HCT116 (cell line): ENCODE measurements around the gene MARVELD1. TPM values are rescaled to one million over a fixed set of nuclear protein-coding genes. Genes with fewer than 3 reads are reported as not detected.
"Not testable (repeated sequence)": the region's sequence is repeated elsewhere in the genome, so short reads cannot be mapped to it uniquely, and the experiment has no call there.

Experiments used
- ATAC-seq: fragments of 200-7000 bp; cut with Tn5 transposase; 2 replicates; pipeline ENCODE4 v1.9.1; 2020; ENCODE audit warnings: mild to moderate bottlenecking, moderate library complexity
- BruUV-seq: library from RNA; stranded (reverse); fragments of 400-500 nt; replicated peaks from 2 replicates; lab custom pipeline; 2021; lab: Mats Ljungman, UMichigan
- CTCF ChIA-PET: fragments of 300-600 bp; sonication (Branson Sonifier 250); formaldehyde crosslinking; loops from one replicate; lab custom pipeline; 2021; ENCODE audit warnings: antibody characterized with exemption; lab: Charles Lee
- POLR2A ChIA-PET: fragments of 300-600, 350-600 bp; sonication (Branson Sonifier 250); formaldehyde crosslinking; loops from one replicate; lab custom pipeline; 2021; ENCODE audit warnings: antibody characterized with exemption; lab: Charles Lee
- RAD21 ChIA-PET, 2 experiments: fragments of 300-600 bp; sonication (Branson Sonifier 250); formaldehyde crosslinking; loops; one replicate each; lab custom pipeline; 2023; ENCODE audit warnings: low total read pairs in 2 of 2; ENCODE audit not compliant: uncharacterized antibody in 2 of 2, unreplicated experiment in 2 of 2, low non-redundant PET in 1 of 2; lab: Charles Lee
- DNase-seq: peaks from one replicate; pipeline ENCODE4 v3.0.0-alpha.2; 2010; ENCODE audit warnings: low read depth, low spot score
- H2AFZ ChIP-seq: fragments of 200-600 bp; shearing (Covaris generic), sonication (generic); 2 replicates; pipeline ENCODE4 v1.6.1; 2017; ENCODE audit warnings: low read depth, mixed run types, mixed read lengths, antibody characterized with exemption, low read length; ENCODE audit not compliant: poor library complexity, severe bottlenecking
- H3K27ac ChIP-seq: 2 replicates; pipeline ENCODE4 v1.5.1; 2012; ENCODE audit warnings: low read depth, low read length
- H3K27me3 ChIP-seq: fragments of 200-600 bp; sonication (generic); 2 replicates; pipeline ENCODE4 v1.6.1; 2016; ENCODE audit warnings: mixed run types, low read length, mixed read lengths; ENCODE audit not compliant: insufficient read depth
- H3K36me3 ChIP-seq, 2 experiments: fragments of 200-500 bp in 1 of 2; fragments of 200-600 bp in 1 of 2; sonication (Bioruptor generic) in 1 of 2; sonication (generic) in 1 of 2; 2 replicates each; pipeline versions ENCODE4 v1.5.1 to v1.6.1; 2014 to 2016; ENCODE audit warnings: low read length in 2 of 2, inconsistent platforms in 1 of 2, mixed read lengths in 1 of 2, mixed run types in 1 of 2; ENCODE audit not compliant: insufficient read depth in 2 of 2, control insufficient read depth in 1 of 2
- H3K4me1 ChIP-seq, 2 experiments: fragments of 200-600 bp in 1 of 2; sonication (generic) in 1 of 2; 2 replicates each; pipeline versions ENCODE4 v1.5.1 to v1.6.1; 2012 to 2017; ENCODE audit warnings: low read length in 2 of 2, inconsistent platforms in 1 of 2, mild to moderate bottlenecking in 1 of 2, mixed read lengths in 1 of 2, mixed run types in 1 of 2, moderate library complexity in 1 of 2; ENCODE audit not compliant: insufficient read depth in 2 of 2, control insufficient read depth in 1 of 2
- H3K4me2 ChIP-seq: fragments of 200-600 bp; sonication (generic); 2 replicates; pipeline ENCODE4 v1.6.1; 2017; ENCODE audit warnings: mixed run types, low read length, mixed read lengths
- H3K4me3 ChIP-seq, 2 experiments: fragments of 200-600 bp in 1 of 2; sonication (generic) in 1 of 2; replicated peaks in 1 of 2; 2 replicates each; pipeline ENCODE4 v1.5.1; 2011 to 2016; ENCODE audit warnings: low read length in 2 of 2, control low read depth in 1 of 2, low read depth in 1 of 2, mild to moderate bottlenecking in 1 of 2, mixed read lengths in 1 of 2, mixed run types in 1 of 2
- H3K79me2 ChIP-seq: fragments of 200-600 bp; sonication (generic); 2 replicates; pipeline ENCODE4 v1.6.1; 2017; ENCODE audit warnings: mild to moderate bottlenecking, mixed run types, low read length, moderate library complexity, mixed read lengths; ENCODE audit not compliant: insufficient read depth
- H3K9ac ChIP-seq: fragments of 200-600 bp; sonication (generic); 2 replicates; pipeline ENCODE4 v1.6.1; 2016; ENCODE audit warnings: low read length, mixed read lengths
- H3K9me2 ChIP-seq: fragments of 200-600 bp; sonication (generic), shearing (Covaris generic); 2 replicates; pipeline ENCODE4 v1.6.1; 2017; ENCODE audit warnings: mixed run types, mild to moderate bottlenecking, moderate library complexity; ENCODE audit not compliant: insufficient read depth
- H3K9me3 ChIP-seq, 2 experiments: fragments of 200-500 bp in 1 of 2; fragments of 200-600 bp in 1 of 2; sonication (Bioruptor generic) in 1 of 2; sonication (generic) in 1 of 2; 2 replicates each; pipeline ENCODE4 v1.6.1; 2014 to 2017; ENCODE audit warnings: low read length in 2 of 2, mixed read lengths in 2 of 2, inconsistent platforms in 1 of 2, low read depth in 1 of 2, mild to moderate bottlenecking in 1 of 2, mixed run types in 1 of 2, moderate library complexity in 1 of 2; ENCODE audit not compliant: control insufficient read depth in 1 of 2, insufficient read depth in 1 of 2
- H4K20me1 ChIP-seq: fragments of 200-600 bp; sonication (generic), shearing (Covaris generic); 2 replicates; pipeline ENCODE4 v1.6.1; 2017; ENCODE audit warnings: mixed run types, mild to moderate bottlenecking, moderate library complexity; ENCODE audit not compliant: insufficient read depth
- CTCF ChIP-seq, 3 experiments: fragments of 200-600 bp in 1 of 3; sonication (generic) in 1 of 3; IDR thresholded peaks in 2 of 3; conservative IDR thresholded peaks in 1 of 3; 2 replicates each; pipeline ENCODE4 v1.5.1; 2012 to 2017; ENCODE audit warnings: low read depth in 2 of 3, low read length in 2 of 3, antibody characterized with exemption in 1 of 3, borderline replicate concordance in 1 of 3, control low read depth in 1 of 3, mild to moderate bottlenecking in 1 of 3, mixed read lengths in 1 of 3, mixed run types in 1 of 3, moderate library complexity in 1 of 3; ENCODE audit not compliant: insufficient read depth in 1 of 3
- EZH2 ChIP-seq: fragments of 200-600 bp; sonication (generic); IDR thresholded peaks from 2 replicates; pipeline ENCODE4 v1.6.1; 2017; ENCODE audit warnings: antibody characterized with exemption, mixed run types
- FOSL1 ChIP-seq: IDR thresholded peaks from 2 replicates; pipeline ENCODE4 v1.6.1; 2012; ENCODE audit warnings: low read depth
- RAD21 ChIP-seq: IDR thresholded peaks from 2 replicates; pipeline ENCODE4 v1.6.1; 2012; ENCODE audit warnings: low read depth, mild to moderate bottlenecking
- SP1 ChIP-seq: IDR thresholded peaks from 2 replicates; pipeline ENCODE4 v1.6.1; 2012; ENCODE audit warnings: low read depth
- intact Hi-C: fragments of 100-400 bp; cut with micrococcal nuclease; formaldehyde crosslinking; loops from 2 replicates; pipeline ENCODE4 v1.10.0; 2022
- total RNA-seq: library from RNA; stranded (reverse); gene quantifications from one replicate; pipeline ENCODE4 v1.2.1, GENCODE V29; 2021; ENCODE audit not compliant: unreplicated experiment

The MARVELD1 gene
- total RNA-seq, 1 experiment from 2014 or later = 36.1 TPM

DNA sequence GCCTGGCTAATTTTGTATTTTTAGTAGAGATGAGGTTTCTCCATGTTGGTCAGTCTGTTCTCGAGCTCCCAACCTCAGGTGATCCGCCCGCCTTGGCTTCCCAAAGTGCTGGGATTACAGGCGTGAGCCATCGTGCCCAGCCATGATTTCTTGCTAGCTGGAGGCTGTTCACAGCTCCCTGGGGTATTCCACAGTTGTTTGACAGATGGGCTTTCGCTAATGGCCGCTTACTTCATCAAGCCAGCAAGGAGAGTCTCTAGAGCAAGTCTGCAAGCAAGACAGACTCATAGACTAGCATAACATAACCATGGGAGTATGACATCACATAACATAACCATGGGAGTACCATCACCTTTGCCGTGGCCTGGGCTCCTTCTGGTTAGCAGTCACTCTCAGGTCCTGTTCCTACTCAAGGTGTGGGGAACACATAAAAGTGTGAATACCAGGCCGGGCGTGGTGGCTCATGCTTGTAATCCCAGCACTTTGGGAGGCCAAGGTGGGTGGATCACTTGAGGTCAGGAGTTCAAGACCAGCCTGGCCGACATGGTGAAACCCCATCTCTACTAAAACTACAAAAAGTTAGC is 15.4 kb upstream of the MARVELD1 start:
- intact Hi-C loops, H3K9me3 ChIP-seq, H3K4me3 ChIP-seq, ATAC-seq, H3K4me2 ChIP-seq, RAD21 ChIA-PET, H4K20me1 ChIP-seq, H2AFZ ChIP-seq, H3K36me3 ChIP-seq, H3K9me2 ChIP-seq, H3K9ac ChIP-seq, BruUV-seq, H3K79me2 ChIP-seq, H3K27me3 ChIP-seq, DNase-seq, H3K27ac ChIP-seq: not testable (repeated sequence)
- ChIA-PET CTCF (interaction anchor here (0.6 to 2.1 kb wide), 2 partner anchors 11 to 17 kb away, joined by 3 to 7 read pairs; partner anchors contain the start of gene AVPI1), POLR2A (interaction anchor here (1.3 to 2.5 kb wide), 2 partner anchors 11 kb away, joined by 4 to 15 read pairs; partner anchors contain the start of gene AVPI1)
- peaks cover 0 to 12% of the 10 kb centered on the region in 2 experiments; a peak in 2 of 4 replicates for H3K4me1 ChIP-seq

DNA sequence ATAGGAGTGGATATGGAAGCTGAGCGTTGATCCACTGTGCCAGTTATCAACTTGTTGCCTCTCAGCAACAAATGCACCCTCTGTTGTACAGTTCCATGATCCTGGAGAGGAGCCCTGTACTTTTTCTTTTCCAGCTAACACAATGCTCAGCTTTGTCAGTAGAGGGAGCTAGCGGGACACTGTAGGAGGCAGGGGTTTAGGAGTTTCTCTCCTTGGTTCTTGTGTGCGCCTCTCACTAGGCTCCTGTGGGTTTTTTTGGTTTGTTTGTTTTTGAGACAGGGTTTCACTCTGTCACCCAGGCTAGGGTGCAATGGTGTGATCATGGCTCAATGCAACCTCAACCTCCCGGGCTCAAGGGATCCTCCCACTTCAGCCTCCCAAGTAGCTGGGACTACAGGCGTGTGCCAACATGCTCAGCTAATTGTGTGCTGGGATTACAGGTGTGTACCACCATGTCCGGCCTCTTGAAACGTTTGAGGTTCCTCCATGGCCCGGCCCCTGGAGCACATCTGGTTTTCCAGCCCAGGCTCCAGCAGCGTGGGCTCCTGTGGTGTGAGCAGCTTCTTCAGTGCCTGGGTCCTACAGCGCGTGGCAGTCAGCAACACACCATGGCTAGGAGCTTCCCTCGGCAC is 12.0 kb upstream of the MARVELD1 start:
- Histone ChIP-seq H3K4me2 (peak overlapping the region; percentile 31; the same call in 1 of the 2 replicates), H3K4me3 (no peak overlapping the region), H3K27ac (no peak overlapping the region; the same call in 1 of the 2 replicates), H3K9me2 (no peaks in the 10 kb centered on the region), H2AFZ (peak overlapping the region; percentile 17), H3K36me3 (no peaks in the 10 kb centered on the region), H3K9ac (no peak overlapping the region), H3K4me1 (peaks cover 0 to 12% of the 10 kb centered on the region in 2 experiments; a peak in 2 of 4 replicates), H3K9me3 (no peaks in the 10 kb centered on the region), H3K79me2 (no peaks in the 10 kb centered on the region), H3K27me3 (no peaks in the 10 kb centered on the region), H4K20me1 (no peaks in the 10 kb centered on the region)
- DNase-seq (no peak), ATAC-seq (peak; percentile 98)
- CTCF ChIA-PET = interaction anchor here (1.0 to 2.8 kb wide), 22 partner anchors 8 to 344 kb away, joined by 3 to 27 read pairs (median 7); partner anchors contain the start of genes ANKRD2, AVPI1, MARVELD1 and ZFYVE27
- RAD21 ChIA-PET = interaction anchor here (0.8 to 1.3 kb wide), 5 partner anchors 8 to 130 kb away, joined by 3 to 4 read pairs (median 3); no protein-coding TSS in a partner anchor
- POLR2A ChIA-PET = interaction anchor here (1.0 to 2.6 kb wide), 4 partner anchors 11 to 30 kb away, joined by 3 to 14 read pairs (median 3); partner anchors contain the start of gene AVPI1
- intact Hi-C loops = loop anchor here (2.0 kb wide), 2 partner anchors 25 to 29 kb away; no protein-coding TSS in a partner anchor
- BruUV-seq = no TSS peak
- peak; percentile 92 for TF ChIP-seq RAD21
- peak; percentile 93 to 95 (median 93) for TF ChIP-seq CTCF (IDR thresholded peaks at IDR 0.05 in 2 of 3, conservative IDR thresholded peaks at IDR 0.05 in 1 of 3; ENCODE audit: borderline replicate concordance in 1 of 3, insufficient read depth in 1 of 3, low read depth in 2 of 3, low read length in 2 of 3)
- 0 out of 2 replicates have a peak, but pooled peaks have one; percentile 5 for TF ChIP-seq SP1
- no peak for TF ChIP-seq FOSL1
- no peak for TF ChIP-seq EZH2
